HG03378 (cell line): Measurements from ENCODE around the gene STX18.

Experiments
- ATAC-seq: cut with Tn5 transposase; IDR thresholded peaks from one replicate; pipeline ENCODE4 v1.9.1; 2021; ENCODE audit warnings: mild to moderate bottlenecking, moderate library complexity; ENCODE audit not compliant: unreplicated experiment

Gene STX18

DNA sequence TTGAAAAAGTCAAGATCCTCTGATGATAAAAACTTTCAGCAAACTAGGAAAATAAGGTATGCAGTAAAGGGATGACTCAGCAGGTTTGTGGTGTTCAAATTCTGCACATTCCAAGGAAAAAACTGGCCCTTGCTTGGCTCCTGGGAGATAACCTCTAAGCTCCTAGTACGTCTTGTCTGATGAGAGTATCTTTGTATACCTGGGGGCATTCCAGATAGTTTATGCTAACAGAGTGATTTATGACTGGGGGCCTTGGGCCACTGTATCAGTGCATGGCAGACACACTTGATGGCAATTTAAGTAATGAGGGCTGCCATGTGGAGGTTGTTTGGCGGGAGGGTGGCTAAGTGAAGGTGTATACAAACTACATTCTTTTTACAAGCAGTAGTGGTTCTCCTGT lies 98.0 kb downstream of the STX18 start:
- ATAC-seq: no peak

DNA sequence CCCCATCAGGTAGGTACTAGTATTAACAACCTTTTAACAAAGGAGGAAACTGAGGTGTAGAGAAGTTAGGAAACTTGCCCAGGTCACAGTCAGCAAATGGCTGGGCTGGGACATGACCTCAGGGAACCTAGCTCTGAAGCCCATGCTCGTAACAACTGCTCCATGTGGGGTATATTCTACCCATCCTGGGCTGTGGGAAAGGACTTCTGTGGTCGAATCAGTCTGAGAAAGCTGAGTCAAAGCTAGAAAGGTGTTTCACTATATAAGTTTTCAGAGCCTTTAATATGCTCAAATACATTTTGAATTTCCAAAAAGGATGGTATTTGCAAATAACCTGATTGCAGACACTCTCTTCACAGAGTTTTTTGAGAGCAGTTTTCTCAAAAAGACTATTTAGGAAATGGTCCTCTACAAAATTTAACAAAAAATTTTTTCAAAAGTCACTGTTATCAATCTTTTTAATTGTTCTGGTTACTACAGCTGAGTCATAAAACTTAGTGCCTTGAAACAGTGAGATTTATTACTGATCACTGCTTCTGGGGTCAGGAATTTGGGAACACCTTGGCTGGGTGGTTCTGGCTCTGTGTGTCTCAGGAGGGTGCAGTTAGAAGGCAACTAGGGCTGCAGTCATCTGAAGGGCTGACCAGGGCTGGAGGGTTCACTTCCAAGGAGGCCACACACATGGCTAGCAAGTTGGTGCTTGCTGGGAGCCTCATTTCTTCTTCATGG lies 101.4 kb downstream of the STX18 start:
- peak; percentile 78 for ATAC-seq

DNA sequence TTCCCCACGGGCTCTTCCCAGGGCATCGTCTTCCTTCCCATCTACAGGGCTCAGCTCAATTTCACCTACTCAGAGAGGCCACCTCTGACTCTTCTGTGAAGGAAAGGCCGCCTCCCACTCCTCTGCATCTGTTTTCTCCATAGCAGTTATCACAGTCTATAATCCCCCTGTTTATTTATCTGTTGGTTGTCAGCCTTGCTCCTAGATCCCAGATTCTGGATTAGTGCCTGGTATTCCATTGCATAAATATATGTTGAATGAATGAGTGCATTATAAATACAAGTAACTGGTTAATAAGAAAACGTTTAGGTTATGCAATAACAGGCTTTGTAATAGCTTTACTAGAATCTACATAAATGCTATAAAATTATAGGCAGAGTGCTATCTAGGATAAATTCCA lies 102.1 kb downstream of the STX18 start:
- ATAC-seq: no peak

DNA sequence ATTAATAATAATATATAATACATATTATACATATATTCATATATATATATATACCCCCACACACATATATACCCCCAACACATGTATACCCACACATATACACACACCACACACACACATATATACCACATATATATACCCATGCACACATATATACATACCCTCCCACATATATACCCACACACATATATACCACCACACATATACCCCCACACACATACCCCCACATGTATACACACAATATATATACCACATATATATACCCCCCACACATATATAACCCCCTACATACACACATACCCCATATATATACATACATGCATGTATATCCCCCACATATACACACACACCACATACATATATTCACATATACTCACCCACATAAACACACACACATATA lies 103.0 kb downstream of the STX18 start:
- ATAC-seq: no peak

DNA sequence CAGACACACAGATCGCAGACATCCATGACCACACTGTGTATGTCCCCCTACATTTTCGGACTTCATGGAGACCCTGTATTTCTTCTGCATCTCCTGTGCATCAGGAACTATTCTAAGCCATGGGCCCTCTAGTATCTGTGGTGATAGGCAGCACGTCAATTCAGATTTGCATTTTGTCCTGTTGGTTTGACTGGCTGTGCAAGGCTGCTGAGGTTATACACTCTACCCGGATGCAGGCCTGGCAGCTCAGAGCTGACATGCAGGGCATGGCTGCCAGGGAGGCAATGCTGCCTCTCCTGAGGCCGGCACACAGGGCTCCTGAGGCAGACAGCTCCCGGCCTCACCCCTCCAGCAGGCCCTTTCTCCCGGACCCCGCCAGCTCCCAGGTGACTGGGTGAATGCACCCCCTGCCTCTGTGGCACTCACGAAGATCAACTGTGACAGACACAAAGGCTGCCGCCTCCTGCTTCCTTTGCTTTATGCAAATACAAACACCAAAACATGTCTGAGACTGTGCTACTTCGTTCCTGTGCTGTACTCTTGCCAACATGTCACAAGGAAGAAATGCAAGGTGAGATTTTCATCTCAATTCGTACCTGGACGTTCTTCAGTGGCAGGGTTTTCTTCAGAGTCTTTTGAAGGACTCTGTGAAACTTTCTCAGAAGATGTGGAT lies 103.9 kb downstream of the STX18 start:
- ATAC-seq: no peak

DNA sequence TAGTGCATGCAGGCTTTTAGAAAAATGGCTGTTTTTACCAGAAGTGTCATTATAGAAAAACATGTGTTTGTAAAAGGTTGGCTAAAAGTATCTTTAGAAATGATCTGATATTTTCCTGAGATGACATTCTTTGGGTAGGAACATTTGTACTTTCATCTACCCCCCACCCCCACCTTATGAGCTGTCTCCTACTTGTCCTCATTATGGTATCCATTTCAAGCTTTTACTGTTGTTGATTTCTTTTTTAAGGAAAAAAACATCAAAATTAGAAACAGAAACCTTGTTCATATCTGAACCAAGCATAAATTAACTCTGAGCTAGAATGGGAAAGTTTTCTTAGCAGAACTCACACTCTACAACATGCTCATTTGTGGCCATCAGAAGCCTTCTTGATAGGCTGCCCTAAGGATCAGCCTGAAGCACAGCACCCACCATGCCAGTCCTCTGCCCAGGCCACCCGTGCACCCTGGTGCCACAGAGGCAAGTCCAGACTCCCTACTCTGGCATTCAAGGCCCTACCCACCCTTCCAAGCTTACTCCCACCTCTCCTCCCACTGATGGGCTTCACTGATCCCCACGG lies 105.5 kb downstream of the STX18 start:
- ATAC-seq: no peak

DNA sequence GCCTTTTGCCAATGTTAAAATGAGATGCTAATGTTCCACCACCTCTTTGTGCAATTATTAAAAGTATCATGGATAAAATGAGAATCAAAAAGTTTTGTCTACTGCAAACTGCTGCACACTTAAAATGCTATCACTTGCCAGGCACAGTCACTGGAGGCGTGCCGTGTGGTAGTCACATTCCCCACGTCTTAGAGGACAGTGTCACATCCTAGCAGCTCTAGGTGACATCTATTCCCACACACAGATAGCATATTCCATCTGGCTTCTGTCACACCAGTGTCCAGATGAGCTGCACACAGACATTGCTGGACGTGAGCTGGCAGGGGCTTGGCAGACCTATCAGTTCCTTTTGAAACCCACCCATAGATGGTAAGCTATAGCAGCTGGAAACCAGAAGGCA lies 107.9 kb downstream of the STX18 start:
- no peak for ATAC-seq

DNA sequence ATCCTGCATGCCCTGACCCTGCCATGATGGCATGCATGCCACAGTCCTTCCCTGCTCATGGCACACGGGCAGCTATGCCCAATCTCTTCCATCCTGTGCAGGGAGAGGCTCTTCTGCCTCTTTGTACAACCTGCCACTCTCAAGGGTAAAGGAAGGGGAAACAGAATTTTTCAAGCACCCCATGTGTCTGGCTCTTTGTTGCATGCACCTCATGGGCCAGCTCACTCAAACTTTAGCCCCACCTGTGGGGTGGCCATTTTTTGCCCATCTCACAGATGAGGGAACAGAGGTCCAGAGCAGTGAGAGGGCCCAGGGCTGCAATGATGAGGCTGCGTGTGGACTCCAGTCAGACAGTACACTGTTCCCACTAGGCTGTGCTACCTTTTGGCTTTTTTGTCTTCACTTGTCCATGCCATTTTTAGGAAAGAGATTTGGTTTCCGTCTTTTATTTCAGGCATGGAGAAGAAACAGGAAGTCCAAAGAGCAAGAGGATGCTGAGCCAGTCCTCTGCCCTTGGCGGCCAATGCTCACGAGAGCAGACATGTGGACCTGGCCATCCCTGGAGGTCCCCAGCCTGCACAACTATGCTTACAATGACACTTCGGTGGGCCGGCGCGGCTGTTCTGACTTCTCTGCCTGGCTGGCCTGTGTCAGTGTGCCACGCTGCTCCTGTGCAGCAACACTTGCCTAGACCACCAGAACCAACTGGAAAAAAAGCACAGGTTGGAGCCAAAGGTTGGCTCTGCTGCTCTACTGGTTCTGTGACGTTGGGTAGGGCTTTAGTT lies 109.3 kb downstream of the STX18 start:
- no peak for ATAC-seq

DNA sequence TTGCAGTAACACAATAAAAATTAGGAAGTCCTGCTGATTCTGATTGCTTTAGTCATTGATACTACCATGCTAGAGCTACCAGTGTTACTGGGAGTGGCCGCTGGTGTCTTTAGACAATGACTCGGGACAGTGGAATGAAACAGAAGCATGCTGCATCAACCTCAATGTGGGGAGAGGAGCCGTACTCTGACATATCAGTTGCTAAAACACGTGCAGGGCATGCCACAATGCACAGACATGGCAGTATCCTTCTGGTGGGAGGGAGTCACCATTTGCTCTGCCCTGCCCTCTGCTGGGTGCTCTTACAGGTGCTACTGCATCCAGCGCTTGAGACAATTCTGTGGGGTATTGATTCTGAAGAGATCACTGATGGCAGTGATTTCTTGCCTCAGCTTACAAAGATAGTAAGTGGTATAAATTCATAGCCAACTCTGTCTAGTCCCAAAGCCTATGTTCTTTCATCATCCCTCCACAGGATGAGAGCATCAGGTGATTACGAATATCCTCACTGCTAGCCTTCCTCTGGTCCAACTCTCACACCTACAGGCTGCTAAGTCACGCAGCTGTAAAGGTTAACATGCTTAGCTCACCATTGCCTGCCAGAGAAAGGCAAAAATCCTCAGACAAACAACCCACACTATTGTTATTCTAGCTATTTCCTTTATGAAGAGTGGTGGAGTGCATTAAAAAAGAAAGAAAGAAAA lies 111.2 kb downstream of the STX18 start:
- ATAC-seq: peak; percentile 68

DNA sequence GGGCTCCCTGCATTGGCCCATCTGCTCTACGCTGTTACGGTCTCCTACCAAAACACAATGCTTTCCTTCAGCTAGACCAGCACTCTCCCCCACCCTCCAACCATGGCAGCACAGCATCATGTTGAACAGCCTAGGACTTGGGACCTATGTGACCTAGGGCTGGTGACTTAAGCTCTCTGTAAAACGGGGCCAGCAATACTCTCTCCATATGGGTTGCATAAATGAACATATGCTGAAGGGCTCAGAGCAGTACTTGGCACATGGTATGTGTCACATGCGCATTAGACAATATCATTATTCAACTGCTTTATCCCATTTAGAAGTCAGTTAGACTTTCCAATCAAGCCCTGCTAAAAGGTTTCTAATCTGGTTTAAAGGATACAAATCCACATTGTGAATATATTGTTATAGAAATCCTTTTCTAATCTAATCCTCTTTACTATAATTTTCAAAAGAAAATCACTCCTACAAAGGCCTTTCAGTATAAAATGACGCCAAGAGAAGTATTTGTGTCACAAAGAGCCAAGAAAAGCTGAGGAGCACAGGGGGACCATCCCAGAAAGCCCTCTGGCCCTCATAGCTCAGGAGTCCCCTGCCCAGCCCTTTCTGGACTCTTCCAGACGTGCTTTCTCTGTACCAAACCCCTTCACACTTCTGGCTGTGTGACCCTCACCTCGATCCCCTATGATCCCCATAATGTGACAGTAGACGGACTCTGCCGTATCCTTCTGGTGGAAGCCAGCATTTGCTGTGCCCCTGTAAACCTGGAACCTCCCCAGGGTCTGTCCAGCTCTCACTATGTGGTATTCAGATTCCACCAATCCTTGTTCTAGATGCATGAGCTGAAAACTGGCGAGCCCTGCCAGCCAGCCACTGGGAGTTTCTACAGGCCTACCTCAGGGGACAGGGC lies 112.6 kb downstream of the STX18 start:
- ATAC-seq: no peak

DNA sequence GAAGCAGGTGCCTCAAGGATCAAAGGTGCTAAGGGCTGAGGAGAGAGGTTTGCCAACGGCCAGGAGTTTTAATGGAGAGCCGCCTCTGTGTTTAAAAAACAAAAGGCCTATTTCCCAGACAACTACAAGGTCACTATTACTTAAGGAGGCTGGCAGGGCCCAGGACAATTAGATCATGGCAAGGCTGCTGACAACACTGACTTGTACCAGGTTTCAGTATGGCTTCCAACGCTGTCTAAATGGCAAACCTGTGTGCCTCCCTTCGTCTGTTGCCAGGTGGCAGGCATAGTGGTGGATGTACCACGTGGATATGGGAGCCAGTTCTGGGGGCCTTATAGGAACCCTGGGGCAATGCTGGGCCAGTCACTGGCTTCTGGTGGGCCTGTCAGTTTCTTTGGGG lies 114.0 kb downstream of the STX18 start:
- ATAC-seq: no peak

DNA sequence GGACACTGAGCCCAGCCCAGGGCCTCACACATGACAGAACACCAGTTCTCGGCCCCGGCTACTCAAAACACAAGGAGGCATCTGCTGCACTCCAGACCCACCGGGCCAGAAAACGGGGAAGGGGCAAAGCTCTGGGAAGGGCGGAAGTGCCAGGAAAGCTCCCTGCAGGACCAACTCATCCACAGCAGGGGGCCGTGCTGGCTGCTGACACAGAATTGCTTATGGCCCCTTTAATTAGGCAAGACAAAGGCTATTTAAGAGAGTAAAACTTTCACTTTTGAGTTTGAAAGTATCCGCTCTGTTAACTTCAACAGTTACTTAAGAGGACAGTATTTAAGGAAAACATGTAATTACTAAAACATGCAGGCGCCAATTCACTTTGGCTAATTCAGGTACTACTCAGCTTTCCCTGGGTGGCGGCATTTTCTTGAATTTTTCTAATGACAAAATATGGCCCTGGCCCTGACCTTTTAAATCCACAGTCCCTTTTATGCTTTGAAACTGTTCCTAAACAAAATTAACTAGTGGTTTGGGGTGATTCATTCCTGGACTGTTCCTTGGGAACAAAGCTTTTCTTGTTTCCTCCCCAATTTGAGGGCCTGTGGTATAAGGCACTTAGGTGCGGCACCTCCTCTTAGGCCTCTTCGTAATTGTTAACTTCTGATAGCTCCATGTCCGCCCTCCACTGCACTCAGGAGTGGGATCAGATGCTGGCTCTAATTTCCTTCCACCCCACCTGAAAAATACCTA lies 114.6 kb downstream of the STX18 start:
- ATAC-seq: no peak

DNA sequence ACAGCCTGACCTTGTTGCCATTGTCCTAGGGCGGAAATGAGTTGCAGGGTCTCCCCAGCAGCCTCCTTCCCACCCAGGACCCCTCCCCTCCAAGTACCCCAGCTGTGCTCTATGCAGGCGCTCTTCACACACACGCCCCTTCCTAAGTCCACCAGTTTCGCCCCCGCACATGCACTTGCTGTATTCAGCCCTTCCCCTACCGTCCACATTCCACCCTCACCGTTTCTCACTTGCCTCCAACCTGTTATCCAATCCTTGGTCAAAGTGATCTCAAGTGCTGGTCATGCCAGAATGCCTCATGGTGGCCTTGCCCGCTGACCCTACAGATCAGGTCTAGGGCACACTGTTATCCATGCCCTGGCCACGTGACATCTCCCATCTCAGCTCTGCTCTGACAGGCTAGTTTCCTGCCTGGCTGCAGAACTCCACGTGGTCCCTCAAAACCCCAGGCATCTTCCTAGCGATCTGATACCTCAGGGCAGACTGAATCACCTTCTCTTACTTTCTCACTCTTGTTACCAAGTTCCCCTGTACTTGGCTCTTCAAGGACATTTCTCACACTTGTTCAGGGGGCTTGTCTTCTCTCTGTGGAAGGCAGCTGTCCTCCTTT lies 115.2 kb downstream of the STX18 start:
- ATAC-seq: no peak

DNA sequence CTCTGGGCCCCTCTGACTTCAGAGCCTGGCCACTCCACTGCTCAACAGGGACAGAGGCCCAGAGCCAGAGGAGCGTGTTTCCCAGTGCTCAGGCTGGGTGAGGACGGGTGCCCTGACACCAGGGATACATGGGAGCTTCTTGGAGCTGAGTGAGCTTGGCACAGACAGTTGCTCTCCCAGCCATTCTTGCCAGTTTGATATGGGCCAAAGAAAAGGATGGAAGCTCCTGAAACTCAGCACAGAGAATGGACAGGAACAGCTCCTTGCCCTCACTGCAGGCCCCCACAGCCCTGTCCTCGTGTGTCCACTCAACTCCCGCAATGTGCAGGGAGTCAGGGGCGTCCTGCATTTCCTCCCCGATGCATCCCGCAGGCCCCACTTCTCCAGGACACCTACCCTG lies 116.2 kb downstream of the STX18 start:
- ATAC-seq: no peak

DNA sequence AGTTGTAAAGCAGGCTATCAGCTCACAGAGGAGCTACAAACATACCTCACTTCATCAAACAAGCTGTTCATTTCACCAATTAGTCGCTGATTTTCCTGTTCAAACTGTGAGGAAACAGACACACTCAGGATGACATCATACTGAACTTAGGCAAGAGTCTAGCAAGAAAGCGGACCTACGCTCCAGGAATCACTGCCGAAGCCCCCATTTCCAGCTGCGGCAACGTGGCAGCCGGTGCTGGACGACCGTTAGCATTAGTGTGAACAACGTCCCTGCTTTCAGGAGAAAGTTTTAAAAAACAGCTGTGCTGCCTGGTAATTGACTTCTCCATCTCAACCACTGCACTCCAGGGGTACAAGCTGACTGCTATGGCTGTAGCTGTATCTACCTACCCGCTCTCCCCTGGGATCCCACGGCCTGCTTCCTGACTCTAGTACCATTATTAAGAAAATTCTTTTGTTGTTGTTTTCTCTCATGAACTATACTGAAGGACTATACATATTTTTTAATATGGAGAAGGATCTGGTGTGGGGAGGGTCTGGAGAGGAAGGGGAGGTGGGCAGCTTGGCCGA lies 116.6 kb downstream of the STX18 start:
- no peak for ATAC-seq

DNA sequence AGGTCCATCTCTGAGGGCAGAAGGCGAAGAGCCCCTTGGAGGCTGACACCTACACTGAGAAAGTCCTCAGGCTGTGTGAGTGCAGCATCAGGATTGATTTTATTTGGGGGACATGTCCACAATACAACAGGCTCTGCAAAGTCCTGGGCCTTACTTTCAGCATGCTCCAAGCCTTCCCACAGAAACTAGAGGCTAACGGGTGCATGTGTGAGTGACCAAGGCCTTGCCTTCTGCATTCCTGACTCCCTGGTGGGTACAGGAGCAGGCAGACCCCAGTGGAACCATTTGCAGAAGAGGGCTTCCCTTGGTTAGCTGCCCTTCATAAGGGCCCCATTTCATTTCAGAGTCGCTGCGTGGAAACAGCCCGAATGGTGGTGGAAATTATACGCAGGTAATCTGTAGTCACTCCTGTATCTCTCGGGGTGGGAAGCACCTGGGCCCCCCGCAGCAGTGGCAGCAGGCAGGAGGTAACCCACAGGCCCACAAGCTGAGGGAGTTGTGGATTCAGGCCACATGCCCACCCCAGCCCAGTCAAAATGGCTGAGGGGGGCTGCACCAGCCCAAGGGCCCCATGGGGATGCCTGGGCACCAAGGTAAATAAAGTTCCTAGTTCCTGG lies 117.2 kb downstream of the STX18 start:
- no peak for ATAC-seq

DNA sequence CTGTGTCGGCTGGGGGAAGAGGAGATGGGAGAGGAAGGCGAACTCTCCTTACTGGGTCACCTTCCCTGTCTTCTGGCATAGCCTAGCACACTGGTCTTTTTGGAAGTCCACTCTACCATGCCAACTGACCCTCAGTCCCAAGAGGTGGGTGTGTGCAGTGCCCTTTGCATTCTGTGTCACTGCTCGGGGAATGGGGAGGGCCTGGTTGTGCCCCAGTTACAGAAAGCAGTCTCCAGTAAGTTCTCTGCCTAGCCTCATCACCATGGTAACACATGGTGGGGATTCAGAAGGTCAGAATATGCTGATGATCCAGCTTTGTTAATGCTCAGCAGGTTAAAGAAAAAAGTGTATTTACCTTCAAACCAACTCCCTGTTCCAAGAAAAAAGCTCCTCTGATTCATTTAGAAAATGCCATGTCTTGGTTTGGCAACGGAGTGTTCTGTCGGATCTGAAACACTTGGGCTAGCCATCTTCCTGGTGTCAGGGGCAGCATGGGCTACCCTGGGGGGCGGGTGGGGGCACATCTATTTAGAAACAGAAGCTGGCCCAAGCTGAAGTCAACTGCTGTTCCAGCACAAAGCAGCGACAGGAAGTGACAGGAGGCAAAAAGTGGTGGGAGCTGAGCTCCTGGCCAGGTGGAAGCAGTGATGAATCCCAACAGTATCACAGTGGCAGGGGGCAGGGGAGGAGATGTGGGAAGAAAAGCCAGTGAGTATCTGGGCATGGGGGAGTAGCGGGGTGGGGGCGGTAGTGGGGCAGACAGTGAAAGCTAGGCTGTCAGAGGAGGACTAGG lies 117.9 kb downstream of the STX18 start:
- ATAC-seq: no peak
